Esophagus squamous epithelium (tissue), 4 donors: ENCODE measurements around the gene C11orf21.

Experiments used
- CTCF ChIP-seq, 6 experiments: fragments of 450-650 bp in 4 of 6; fragments of 200-600 bp in 2 of 6; sonication (generic) in 2 of 6; IDR thresholded peaks; one replicate each; pipeline ENCODE4 v1.5.1; 2016 to 2019; ENCODE audit warnings: antibody characterized with exemption in 6 of 6, mild to moderate bottlenecking in 4 of 6, moderate library complexity in 4 of 6
- POLR2A ChIP-seq, 4 donors: fragments of 450-650 bp; IDR thresholded peaks; one replicate each; pipeline ENCODE4 v1.6.1; 2017; ENCODE audit warnings: antibody characterized with exemption in 4 of 4, mild to moderate bottlenecking in 4 of 4, moderate library complexity in 3 of 4

GRCh38 chr11:2316963-2317244 is 15.2 kb upstream of the C11orf21 start:
- TF ChIP-seq POLR2A (IDR thresholded peaks at IDR 0.05) (no peak), CTCF (IDR thresholded peaks at IDR 0.05) (no peak)
